CD4-positive, alpha-beta T cell treated with Interleukin-15 for 1 hour (primary cell): ENCODE data around the gene PRSS48.
"Not testable (repeated sequence)": the region's sequence is repeated elsewhere in the genome, so short reads cannot be mapped to it uniquely, and the experiment has no call there.

Experiments used
- DNase-seq: peaks from one replicate; pipeline ENCODE4 v3.0.0-alpha.2; 2020

PRSS48 gene

DNA sequence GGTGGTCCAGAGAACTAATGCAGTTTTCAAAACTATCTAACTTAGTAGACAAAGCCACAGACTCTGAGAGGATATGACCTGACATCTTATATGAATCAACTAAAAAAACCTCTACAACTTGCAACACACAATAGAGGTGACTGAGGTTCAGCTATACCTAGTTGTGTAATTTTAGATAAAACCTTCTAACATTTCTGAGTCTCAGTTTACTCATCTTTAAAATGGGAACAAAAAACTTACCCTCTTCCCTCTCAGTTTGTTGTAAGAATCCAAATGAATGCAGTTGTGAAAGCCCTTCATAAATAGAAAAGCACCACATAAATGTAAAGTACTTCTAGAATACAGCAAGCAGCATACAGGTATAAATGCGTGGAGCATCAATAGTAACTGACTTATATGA, 42.5 kb downstream of the PRSS48 start:
- DNase-seq = no peak

DNA sequence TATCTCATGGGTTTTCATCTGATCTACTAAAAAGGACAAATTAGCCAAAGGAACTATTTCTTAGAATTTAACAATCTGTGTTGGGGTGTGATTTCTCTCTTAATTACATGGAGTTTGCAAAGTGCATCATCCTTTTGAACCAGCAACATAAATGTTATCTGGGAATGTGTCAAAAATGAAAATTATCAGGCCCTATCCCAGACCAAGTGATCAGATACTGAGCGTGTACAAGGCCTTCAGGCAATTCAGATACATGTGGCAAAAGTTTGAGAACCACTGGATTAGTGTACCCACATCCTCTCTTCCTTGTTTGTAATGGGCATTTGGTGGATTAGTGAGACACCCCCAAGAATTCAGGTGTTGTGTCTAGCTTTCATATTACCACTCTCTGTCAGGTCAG, 44.6 kb downstream of the PRSS48 start:
- DNase-seq = no peak

DNA sequence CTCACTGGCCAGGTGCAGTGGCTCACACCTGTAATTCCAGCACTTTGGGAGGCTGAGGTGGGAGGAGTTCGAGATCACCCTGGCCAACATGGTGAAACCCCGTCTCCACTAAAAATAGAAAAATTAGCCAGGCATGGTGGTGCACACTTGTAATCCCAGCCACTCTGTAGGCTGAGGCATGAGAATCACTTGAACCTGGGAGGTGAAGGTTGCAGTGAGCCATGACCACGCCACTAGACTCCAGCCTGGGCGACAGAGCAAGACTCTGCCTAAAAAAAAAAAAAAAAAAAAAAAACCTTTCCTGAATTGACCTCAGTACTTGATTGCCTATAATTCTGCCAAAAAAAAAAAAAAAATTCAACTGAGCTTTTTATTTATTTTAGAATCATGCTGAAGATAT, 45.2 kb downstream of the PRSS48 start:
- DNase-seq = not testable (repeated sequence)

DNA sequence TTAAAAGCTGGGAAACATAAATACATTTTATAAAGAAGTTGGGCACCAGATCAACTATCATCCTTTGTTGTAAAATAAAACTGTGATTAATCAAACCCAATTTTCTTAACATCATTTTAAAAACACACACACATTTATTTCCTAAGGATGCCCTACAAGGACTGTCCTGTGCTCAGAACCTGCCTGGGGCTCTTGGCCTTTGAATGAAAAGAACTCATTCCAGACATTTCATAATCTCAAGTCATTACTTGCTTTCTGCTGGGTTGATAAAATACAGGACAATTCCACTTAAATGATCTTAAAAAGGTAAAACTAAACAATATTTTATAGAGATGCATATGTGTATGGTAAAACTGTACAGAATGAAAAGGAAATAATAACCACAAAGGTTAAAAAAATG, 45.6 kb downstream of the PRSS48 start:
- DNase-seq = no peak

DNA sequence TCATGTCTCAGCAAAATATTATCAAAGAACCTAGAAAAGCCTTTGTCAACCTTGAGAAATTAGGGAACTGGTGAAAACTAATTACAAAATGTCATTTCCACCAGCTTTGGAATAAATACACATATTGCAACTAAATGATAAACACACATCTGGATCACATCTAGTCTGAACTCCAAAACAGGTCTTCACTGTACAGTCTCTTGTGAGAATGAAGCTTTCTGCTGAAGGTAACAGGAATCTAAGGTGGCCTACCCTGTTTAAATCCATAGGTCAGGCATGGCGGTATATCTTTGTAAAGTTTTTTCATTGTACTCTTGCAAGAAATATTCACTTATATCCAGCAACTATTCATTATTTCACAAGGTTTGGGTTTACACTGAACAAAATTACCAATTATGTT, 46.7 kb downstream of the PRSS48 start:
- no peak for DNase-seq

DNA sequence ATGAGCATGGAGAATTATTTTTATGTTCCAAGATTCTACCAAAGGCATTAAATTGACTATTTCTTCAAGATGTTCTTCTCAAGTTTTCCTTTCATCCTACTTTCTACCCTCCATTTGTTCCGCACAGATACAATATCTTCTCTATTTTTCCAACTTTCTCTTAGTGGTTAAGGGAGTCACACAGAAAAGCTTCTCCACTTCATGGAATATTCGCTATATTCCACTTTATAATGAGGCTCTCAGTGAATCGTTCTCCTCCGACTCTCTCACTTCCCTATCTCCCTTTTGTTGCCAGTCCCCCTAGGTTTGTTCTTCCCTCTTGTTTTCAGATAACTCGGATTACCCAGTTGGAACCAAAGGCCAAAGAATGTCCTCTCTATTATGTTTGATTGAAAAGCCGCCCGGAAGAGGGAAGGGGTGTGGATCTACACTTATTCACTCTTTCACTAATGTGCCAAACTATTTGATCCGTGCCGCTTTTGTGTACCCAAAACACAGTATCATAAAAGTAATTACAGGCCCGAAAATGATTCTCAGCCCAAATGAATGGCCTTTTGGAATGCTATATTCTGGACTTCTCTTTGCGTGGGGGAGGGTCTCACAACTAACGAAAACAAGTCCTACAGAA, 47.3 kb downstream of the PRSS48 start:
- no peak for DNase-seq

DNA sequence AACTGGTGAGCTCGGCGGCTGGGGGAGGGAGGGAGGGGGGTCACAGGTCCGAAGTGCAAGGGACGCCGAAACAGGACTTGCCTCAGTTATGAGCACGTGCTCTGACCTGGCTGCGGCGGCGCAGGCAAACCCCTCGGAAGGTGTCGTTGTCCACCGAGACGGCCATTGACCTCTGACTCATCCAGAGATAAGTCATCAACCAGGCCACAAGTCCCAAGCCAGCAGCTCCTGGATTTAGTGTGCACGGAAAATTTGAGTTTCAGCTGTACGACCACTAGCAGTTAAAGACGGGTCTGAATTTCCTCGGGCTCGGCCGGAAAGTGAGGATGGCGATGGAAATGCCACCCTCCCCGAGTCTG, 47.8 kb downstream of the PRSS48 start:
- DNase-seq = no peak

DNA sequence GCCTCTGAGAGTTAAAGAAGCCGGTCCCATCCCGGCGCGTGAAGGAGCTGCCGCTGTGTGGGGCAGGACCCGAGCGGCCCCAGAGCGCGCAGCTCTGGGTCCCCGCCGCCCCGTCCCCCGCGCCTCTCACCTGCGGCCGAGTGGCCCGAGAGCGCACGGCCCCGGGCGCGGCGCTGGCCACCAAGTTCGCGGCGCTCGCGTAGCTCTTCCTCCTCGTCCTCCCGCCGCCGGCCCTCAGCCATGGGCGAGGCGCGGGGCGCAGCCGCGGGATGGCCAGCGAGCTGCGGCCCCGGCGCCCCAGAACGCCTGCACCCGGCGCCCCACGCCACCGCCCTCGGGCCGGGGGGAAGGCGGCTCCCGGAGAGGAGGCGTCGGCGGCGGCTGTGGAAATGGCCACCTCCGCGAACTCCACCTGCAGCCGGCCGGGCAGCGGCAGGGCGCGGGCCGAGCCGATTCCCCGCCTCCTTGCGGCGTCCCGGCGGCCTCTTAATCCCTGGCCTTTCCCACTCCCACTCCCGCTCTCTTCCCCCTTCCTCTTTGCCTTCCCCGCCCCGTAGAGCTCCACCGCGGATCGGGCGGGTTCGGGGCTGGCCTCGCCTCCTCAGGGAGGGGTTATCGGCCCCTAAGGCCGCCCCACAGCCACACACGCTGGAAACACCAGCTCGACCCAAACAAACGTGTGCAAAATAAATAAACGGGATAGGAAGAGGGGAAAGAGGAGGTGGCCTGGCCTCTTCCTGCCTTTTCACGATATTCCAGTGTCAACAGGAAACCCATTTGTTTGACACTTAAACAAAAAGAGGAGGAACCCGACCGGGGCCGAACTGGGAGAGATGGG, 48.4 kb downstream of the PRSS48 start, which contains the start of gene SH3D19:
Gene SH3D19 (minus strand): TSS at position 495 of the 838 bp plus-strand sequence. CDS start 253 bp downstream, at position 242.
- no peak for DNase-seq

DNA sequence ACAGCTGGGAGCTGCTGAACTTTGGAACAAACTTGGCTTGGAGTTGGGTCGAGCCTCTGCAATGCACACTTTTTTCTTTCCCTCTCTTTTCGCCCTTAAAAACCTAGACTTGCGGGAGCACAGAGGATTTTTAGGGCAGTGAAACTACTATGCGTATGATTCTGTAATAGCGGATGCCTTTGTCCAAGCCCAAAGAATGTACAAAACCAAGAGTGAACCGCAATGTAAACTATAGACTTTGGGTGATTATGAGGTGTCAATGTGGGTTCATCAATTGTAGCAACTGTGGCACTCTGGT, 48.9 kb downstream of the PRSS48 start:
- DNase-seq = no peak

DNA sequence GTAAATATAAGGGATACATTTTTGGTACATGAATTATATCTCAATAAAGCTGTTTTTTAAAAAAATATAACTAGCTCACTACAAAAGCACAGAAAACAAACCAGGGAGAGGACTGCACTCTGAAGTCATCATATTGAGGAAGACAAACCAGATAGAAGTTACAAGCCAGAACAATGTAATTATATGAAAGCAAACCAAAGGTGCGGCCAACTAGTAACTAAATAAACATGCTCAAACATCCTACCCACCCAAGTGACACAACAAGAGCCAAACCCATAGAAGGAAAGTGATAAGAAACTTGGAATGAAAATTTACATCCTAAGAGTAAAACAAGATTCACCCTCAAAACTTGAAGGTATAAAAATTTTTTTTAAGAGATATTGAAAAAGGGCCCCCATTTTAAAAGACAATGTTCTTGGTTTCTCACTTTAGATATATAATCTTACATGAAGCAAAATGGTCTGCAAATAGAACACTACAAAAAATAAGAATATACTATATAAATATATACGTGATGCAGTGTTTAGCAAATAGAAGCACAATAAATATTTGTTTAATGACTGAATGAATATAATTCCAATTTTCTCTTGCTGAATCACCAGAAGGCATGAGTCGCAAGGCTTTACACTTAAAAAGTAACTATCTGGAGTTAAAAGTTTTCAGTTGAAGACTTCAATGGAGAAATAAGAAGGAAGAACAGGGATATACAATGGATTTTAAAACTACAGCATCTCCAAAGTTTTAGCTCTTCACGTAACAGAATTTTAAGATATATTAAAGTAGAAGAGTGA, 52.5 kb downstream of the PRSS48 start:
- no peak for DNase-seq

DNA sequence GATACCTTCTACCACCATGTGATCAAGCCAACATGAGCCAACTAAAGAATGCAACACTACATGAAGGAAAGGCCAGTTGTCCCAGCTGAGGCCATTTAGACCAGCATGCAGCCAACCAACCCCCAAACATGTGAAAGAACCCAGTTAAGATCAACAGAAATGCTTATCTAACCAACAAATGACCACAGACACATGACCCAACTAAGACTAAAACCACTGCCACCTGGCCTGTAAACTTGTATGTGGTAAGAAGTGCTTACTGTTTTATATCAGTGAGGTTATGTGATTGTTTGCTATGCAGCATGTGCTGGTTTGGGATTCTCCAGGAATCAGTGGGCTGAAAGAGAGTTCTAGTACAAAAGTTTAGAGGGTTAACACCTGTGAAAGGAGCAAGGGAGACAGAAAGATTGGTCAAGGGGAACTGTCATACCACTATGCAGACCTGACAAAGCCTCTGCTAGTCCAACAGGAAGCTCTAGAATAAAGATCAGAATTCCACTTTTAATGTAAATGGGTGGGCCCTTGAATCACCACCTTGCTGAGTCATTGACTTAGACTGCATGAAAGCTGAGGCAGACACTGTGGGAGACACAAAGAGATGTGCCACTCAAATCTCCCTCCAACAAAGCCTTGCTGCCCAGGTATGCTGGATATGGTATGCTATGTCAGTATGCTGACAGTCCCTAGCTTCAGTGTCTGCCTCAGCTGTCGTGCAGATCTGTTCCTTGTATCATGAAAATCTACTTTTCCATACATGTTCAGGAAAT, 54.5 kb downstream of the PRSS48 start:
- no peak for DNase-seq

DNA sequence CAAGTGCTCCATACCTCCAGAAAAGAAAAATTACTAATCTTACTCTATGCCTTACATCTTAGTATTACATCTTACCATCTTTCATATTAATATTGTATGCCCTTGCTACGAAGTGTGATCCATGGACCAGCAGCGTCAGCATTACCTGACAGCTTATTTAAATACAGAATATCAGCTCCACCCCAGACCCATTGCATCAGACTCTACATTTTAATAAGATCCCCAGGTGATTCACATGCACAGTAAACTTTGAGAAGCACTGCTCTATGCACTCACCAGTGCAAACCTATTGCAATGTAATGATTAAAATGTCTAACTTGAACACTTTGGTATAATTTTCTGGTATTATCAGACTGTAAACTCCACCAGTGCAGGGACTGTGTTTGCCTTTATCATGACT, 62.5 kb downstream of the PRSS48 start:
- DNase-seq = no peak

DNA sequence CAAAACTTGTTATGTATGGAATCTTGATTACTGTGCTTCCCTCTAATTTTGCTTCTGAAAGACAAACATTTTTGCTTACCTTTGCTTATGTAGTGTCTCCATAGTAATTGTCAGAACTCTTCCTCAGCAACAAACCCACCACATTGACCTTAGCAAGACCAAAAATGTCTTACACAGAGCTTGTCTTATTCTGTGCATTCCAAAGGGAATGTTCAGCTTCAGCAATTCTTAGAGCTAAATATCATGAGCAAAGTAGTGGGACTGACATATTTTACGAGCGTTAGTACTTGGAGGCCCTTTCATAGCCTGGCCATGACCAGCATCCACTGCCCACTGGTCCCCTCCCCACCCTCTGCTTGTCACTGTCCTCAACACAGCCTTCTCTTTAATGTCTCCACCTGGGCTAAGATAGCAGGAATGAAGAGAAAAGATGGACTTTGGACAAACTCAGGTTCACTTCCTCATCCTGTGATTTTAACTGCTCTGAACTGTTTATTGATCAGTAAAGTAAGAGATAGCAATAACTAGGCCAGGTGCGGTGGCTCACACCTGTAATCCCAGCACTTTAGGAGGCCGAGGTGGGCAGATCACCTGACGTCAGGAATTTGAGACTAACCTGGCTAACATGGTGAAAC, 63.9 kb downstream of the PRSS48 start:
- no peak for DNase-seq
